Astrocyte of the spinal cord (primary cell): Measurements from ENCODE around the gene UGT1A9.

Source experiments
- DNase-seq: peaks from one replicate; pipeline ENCODE4 v3.0.0; 2011; ENCODE audit warnings: low read depth, low spot score
- H3K4me3 ChIP-seq: 2 replicates; pipeline ENCODE4 v1.5.1; 2011; ENCODE audit warnings: low read depth, mild to moderate bottlenecking, low read length, moderate library complexity
- CTCF ChIP-seq: IDR thresholded peaks from 2 replicates; pipeline ENCODE4 v1.5.1; 2012; ENCODE audit warnings: low read depth, mild to moderate bottlenecking, low read length, inconsistent platforms
- in situ Hi-C: cut with HindIII; loops from 2 replicates; pipeline ENCODE4 v1.10.0; 2017; ENCODE audit warnings: low sequenced_read_pairs

The UGT1A9 gene

GRCh38 chr2:233798335-233799086 lies 126.8 kb downstream of the UGT1A9 start:
- in situ Hi-C loops: no loop called here
- H3K4me3 ChIP-seq: no peak overlapping the region
- no peak for TF ChIP-seq CTCF
- no peak for DNase-seq

GRCh38 chr2:233799087-233799665 lies 127.5 kb downstream of the UGT1A9 start:
- DNase-seq: no peak
- in situ Hi-C loops: no loop called here
- TF ChIP-seq CTCF: no peak
- H3K4me3 ChIP-seq: no peak overlapping the region

GRCh38 chr2:233799716-233800115 lies 128.0 kb downstream of the UGT1A9 start:
- no peak overlapping the region for H3K4me3 ChIP-seq
- TF ChIP-seq CTCF: no peak
- in situ Hi-C loops: no loop called here
- no peak for DNase-seq

- no peak overlapping the region for H3K4me3 ChIP-seq
- no peak for TF ChIP-seq CTCF
- no peak for DNase-seq
- in situ Hi-C loops: no loop called here
Measured at GRCh38 chr2:233800208-233800607, 128.5 kb downstream of the UGT1A9 start.

GRCh38 chr2:233801357-233802131 lies 129.8 kb downstream of the UGT1A9 start:
- H3K4me3 ChIP-seq: no peak overlapping the region
- TF ChIP-seq CTCF: no peak
- DNase-seq: no peak
- in situ Hi-C loops: no loop called here

GRCh38 chr2:233802132-233802815 lies 130.6 kb downstream of the UGT1A9 start:
- in situ Hi-C loops: no loop called here
- no peak for TF ChIP-seq CTCF
- no peak for DNase-seq
- H3K4me3 ChIP-seq: no peak overlapping the region
